ENCODE data around the gene TRABD2A. TPM values are rescaled to one million over a fixed set of nuclear protein-coding genes. Genes with fewer than 3 reads are reported as not detected.

The TRABD2A gene
- total RNA-seq, 1 experiment from 2014 or later, result 4.6 TPM

- TF ChIP-seq TCF7L2 (IDR thresholded peaks at IDR 0.05; ENCODE audit: borderline replicate concordance, extremely low read depth, insufficient read depth, insufficient read length), result no peak
- no peak for TF ChIP-seq RAD21 (IDR thresholded peaks at IDR 0.05; ENCODE audit: low read depth)
- no peak for TF ChIP-seq SIN3A (IDR thresholded peaks at IDR 0.05; ENCODE audit: low read depth)
- TF ChIP-seq CBX3 (IDR thresholded peaks at IDR 0.05; ENCODE audit: low read depth), result no peak
- no peak for TF ChIP-seq FOSL1 (IDR thresholded peaks at IDR 0.05; ENCODE audit: low read depth)
- no peak for TF ChIP-seq EZH2phosphoT487 (IDR thresholded peaks at IDR 0.05; ENCODE audit: borderline replicate concordance)
- TF ChIP-seq CEBPB (IDR thresholded peaks at IDR 0.05; ENCODE audit: low read depth), result no peak
- no peak for TF ChIP-seq POLR2A (IDR thresholded peaks at IDR 0.05; ENCODE audit: borderline replicate concordance, extremely low read depth, insufficient read depth, insufficient read length)
- TF ChIP-seq SRF (IDR thresholded peaks at IDR 0.05; ENCODE audit: low read depth), result no peak
- no peak for TF ChIP-seq ZNF274 (IDR thresholded peaks at IDR 0.05; ENCODE audit: low read depth, low read length)
- TF ChIP-seq, protein P1, sequence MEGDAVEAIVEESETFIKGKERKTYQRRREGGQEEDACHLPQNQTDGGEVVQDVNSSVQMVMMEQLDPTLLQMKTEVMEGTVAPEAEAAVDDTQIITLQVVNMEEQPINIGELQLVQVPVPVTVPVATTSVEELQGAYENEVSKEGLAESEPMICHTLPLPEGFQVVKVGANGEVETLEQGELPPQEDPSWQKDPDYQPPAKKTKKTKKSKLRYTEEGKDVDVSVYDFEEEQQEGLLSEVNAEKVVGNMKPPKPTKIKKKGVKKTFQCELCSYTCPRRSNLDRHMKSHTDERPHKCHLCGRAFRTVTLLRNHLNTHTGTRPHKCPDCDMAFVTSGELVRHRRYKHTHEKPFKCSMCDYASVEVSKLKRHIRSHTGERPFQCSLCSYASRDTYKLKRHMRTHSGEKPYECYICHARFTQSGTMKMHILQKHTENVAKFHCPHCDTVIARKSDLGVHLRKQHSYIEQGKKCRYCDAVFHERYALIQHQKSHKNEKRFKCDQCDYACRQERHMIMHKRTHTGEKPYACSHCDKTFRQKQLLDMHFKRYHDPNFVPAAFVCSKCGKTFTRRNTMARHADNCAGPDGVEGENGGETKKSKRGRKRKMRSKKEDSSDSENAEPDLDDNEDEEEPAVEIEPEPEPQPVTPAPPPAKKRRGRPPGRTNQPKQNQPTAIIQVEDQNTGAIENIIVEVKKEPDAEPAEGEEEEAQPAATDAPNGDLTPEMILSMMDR (IDR thresholded peaks at IDR 0.05 in 2 of 3, conservative IDR thresholded peaks at IDR 0.05 in 1 of 3; ENCODE audit: borderline replicate concordance in 1 of 3, insufficient read depth in 1 of 3, low read depth in 2 of 3, low read length in 2 of 3), result no peak
- TF ChIP-seq ATF3 (IDR thresholded peaks at IDR 0.05), result no peak
- TF ChIP-seq MAX (IDR thresholded peaks at IDR 0.05), result no peak
- no peak for TF ChIP-seq JUND (IDR thresholded peaks at IDR 0.05)
- TF ChIP-seq EZH2 (IDR thresholded peaks at IDR 0.05), result no peak
- no peak for TF ChIP-seq SP1 (IDR thresholded peaks at IDR 0.05; ENCODE audit: low read depth)
- H4K20me1 ChIP-seq (ENCODE audit: insufficient read depth), result no peaks in the 10 kb centered on the region
- CTCF ChIA-PET, result no interaction called here
Measured at GRCh38 chr2:84844141-84844540, 36.7 kb downstream of the TRABD2A start.

More at GRCh38 chr2:84844141-84844540, 36.7 kb downstream of the TRABD2A start:
- DNase-seq (ENCODE audit: low read depth, low spot score) (no peak), ATAC-seq (no peak)
- no peak overlapping the region for H3K4me3 ChIP-seq (replicated peaks in 1 of 2; ENCODE audit: low read depth in 1 of 2, low read length in 2 of 2)
- ChIA-PET RAD21 (ENCODE audit: low non-redundant PET in 1 of 2, low total read pairs in 2 of 2, uncharacterized antibody in 2 of 2, unreplicated experiment in 2 of 2) (no interaction called here), POLR2A (no interaction called here)
- H3K27ac ChIP-seq (ENCODE audit: low read depth, low read length), result no peak overlapping the region
- no peak overlapping the region for H3K9ac ChIP-seq (ENCODE audit: low read length)
- H3K79me2 ChIP-seq (ENCODE audit: insufficient read depth, low read length), result no peaks in the 10 kb centered on the region
- H2AFZ ChIP-seq (ENCODE audit: low read depth, low read length, poor library complexity, severe bottlenecking), result no peak overlapping the region
- no peaks in the 10 kb centered on the region for H3K9me3 ChIP-seq (ENCODE audit: control insufficient read depth in 1 of 2, insufficient read depth in 1 of 2, low read depth in 1 of 2, low read length in 2 of 2)
- no TSS peak for BruUV-seq (replicated peaks)
- no peaks in the 10 kb centered on the region; the same call in 1 of the 2 replicates for H3K9me2 ChIP-seq (ENCODE audit: insufficient read depth)
- no peaks in the 10 kb centered on the region for H3K36me3 ChIP-seq (ENCODE audit: control insufficient read depth in 1 of 2, insufficient read depth in 2 of 2, low read length in 2 of 2)
- no peaks in the 10 kb centered on the region for H3K27me3 ChIP-seq (ENCODE audit: insufficient read depth, low read length)
- peaks cover 0 to 12% of the 10 kb centered on the region in 2 experiments; a peak in 2 of 4 replicates for H3K4me1 ChIP-seq (ENCODE audit: control insufficient read depth in 1 of 2, insufficient read depth in 2 of 2, low read length in 2 of 2)
- H3K4me2 ChIP-seq (ENCODE audit: low read length), result no peak overlapping the region
- intact Hi-C loops (cut with micrococcal nuclease), result no loop called here
